ENCODE measurements around the gene ITIH4. TPM values are rescaled to one million over a fixed set of nuclear protein-coding genes. Genes with fewer than 3 reads are reported as not detected.

The ITIH4 gene
- total RNA-seq, 1 donor from 2014 or later, result 3.2 TPM

DNA sequence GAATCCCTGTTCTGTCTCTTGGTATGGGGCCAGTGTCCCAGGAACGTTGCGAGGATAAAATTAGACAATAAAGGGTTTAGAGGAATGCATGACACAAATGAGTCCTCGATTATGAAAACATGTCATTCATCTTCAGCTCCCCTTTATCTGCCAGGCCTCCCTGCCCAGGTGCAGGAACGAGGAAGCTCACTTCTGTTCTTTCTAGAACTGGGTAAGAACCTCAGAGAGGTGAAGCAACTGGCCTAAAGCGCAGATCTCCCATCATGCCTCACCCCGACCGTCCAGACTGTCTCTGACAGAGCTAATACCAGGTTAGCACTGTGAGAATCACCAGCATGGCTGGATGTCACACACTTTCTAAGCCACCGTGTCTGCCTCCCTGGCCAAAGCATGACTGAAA, 54.6 kb downstream of the ITIH4 start:
- peak; percentile 39 for DNase-seq (ENCODE audit: low spot score)
- intact Hi-C loops (cut with DNase I), result no loop called here

GRCh38 chr3:52774901-52775864, 55.3 kb downstream of the ITIH4 start:
- intact Hi-C loops (cut with DNase I), result loop anchor here (5.0 kb wide), 1 partner anchor 117 kb away; no protein-coding TSS in a partner anchor
- peak; percentile 73 for DNase-seq (ENCODE audit: low spot score)

GRCh38 chr3:52774066-52774713, 56.3 kb downstream of the ITIH4 start:
- peak; percentile 50 for DNase-seq (ENCODE audit: low spot score)
- intact Hi-C loops (cut with DNase I), result loop anchor here (5.0 kb wide), 1 partner anchor 118 kb away; no protein-coding TSS in a partner anchor

DNA sequence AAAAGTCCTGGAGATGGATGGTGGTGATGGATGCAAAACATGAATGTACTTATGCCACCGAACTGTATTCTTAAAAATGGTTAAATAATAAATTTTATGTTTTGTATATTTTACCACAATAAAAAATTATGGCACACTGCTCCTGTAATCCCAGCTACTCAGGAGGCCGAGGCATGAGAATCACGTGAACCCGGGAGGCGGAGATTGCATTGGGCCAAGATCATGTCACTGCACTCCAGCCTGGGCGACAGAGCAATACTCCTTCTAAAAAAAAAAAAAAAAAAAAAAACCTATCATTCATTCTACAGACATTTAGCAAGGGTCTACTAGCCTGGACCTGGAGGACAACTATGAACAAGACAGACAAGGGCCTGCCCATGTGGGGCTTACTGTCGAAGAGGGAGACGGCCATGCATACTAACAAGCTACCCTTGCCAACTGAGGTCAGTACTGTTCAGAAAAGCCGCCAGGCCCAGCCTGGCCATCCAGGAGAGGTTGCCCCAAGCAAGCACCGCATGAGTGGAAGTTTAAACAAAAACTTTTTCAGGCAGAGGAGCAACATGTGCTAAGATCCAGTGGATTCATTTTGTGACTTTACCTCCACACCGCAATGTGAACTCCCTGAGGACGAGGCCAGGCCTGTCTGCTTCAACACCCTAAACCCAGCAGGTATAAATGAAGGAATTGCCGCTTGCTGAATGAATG, 57.0 kb downstream of the ITIH4 start:
- DNase-seq (ENCODE audit: low spot score), result peak; percentile 31
- intact Hi-C loops (cut with DNase I), result loop anchor here (5.0 kb wide), 1 partner anchor 119 kb away; no protein-coding TSS in a partner anchor

GRCh38 chr3:52771702-52772101, 58.8 kb downstream of the ITIH4 start:
- intact Hi-C loops (cut with DNase I), result loop anchor here (5.0 kb wide), 1 partner anchor 121 kb away; no protein-coding TSS in a partner anchor
- DNase-seq (ENCODE audit: low spot score), result peak; percentile 44

DNA sequence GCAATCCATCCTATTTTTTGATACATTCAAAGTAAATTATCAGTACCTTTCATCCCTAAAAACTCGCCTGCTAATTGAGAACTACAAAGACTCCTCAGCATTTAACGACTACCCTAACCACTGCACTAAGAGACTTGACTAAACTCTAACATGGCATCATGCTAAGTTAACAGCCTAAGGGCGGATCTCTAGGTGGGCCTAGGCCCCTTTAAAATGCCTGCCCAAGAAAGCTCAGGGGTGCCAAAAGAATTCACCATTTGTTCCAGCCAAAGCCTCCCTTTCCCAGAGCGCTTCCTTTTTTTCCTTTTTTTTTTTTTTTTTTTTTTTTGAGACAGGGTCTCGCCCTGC, 59.2 kb downstream of the ITIH4 start:
- intact Hi-C loops (cut with DNase I), result loop anchor here (5.0 kb wide), 1 partner anchor 121 kb away; no protein-coding TSS in a partner anchor
- DNase-seq (ENCODE audit: low spot score), result no peak

DNA sequence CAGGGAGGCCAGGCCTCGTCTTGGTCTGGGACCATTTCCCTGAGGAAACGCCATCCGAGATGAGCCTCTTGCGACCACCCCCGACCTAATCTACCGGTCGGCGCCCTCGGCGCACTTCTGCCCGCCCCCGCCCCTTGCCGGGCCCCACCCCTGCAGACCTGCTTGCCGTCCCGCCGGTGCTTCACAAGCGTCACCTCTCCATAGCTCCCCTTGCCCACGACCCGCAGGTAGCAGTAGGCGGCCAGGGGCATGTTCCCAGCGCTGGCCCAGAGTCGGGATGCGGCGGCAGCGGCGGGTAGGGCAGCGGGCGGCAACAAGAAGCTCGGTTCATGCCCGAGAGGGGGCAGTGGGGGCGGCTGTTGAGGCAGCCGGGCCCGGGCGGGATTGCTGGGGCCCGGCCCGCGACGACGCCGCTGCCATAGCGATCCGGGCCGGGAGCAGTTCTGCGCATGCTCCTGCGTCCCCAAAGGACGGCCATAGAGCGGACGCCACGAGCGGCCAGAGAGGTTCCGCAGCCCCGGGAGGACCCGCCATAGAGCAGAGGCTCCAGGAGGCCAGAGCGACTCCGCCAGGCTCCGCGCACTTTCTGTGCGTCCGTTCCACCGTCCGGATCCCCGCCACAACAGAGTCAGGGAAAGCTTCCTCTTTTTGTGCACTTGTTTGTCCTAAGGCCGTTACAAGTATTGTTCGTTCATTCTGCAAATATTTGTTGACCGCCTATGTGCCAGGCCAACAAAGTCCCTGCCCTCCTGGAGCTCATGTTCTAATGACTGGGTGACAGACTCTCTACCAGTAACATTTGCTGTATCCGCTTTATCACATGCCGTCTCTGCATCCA, 59.8 kb downstream of the ITIH4 start, which contains the start of gene NEK4:
TSS of gene NEK4 (minus strand) at position 445 of the 838 bp plus-strand sequence. CDS start at position 251, 194 bp downstream.
- intact Hi-C loops (cut with DNase I), result loop anchor here (5.0 kb wide), 1 partner anchor 122 kb away; no protein-coding TSS in a partner anchor
- DNase-seq (ENCODE audit: low spot score), result peak; percentile 96

GRCh38 chr3:52769786-52770455, 60.6 kb downstream of the ITIH4 start:
- peak; percentile 6 for DNase-seq (ENCODE audit: low spot score)
- intact Hi-C loops (cut with DNase I), result loop anchor here (5.0 kb wide), 1 partner anchor 122 kb away; no protein-coding TSS in a partner anchor

- intact Hi-C loops (cut with DNase I), result no loop called here
Observed at GRCh38 chr3:52763466-52763865, 67.0 kb downstream of the ITIH4 start.

More at GRCh38 chr3:52763466-52763865, 67.0 kb downstream of the ITIH4 start:
- peak; percentile 5 for DNase-seq (ENCODE audit: low spot score)

Small RNAs within 50 kb of the gene (microRNA-seq; reads per million reads assigned to microRNA genes)
- gene MIR8064, result not detected

Other genes with a start within 250 kb of the ITIH4 start
- 50.2 TPM for gene PBRM1, start 144.8 kb downstream of the ITIH4 start, total RNA-seq
- gene GNL3, start 144.6 kb downstream of the ITIH4 start, total RNA-seq, result 29.1 TPM
- gene GLT8D1, start 124.9 kb downstream of the ITIH4 start, total RNA-seq, result 29.1 TPM
- gene SPCS1, start 124.6 kb downstream of the ITIH4 start, total RNA-seq, result 79.4 TPM
- gene NEK4, start 59.7 kb downstream of the ITIH4 start, total RNA-seq, result 17.1 TPM
- 0.35 TPM for gene ITIH1, start 53.1 kb downstream of the ITIH4 start, total RNA-seq
- 0.78 TPM for gene ITIH3, start 35.9 kb downstream of the ITIH4 start, total RNA-seq
- gene MUSTN1, start 4.3 kb upstream of the ITIH4 start, total RNA-seq, result 15.9 TPM
- 11.2 TPM for gene STIMATE, start 66.9 kb upstream of the ITIH4 start, total RNA-seq
- 14.7 TPM for gene SFMBT1, start 215.4 kb upstream of the ITIH4 start, total RNA-seq